C4-2B (cell line): Measurements from ENCODE around the gene TSPAN18.

ENCODE experiments used
- ZFX ChIP-seq: fragments of 450-650 bp; IDR thresholded peaks from 2 replicates; pipeline ENCODE4 v1.6.1; 2017
- TF ChIP-seq, protein P1 (sequence below): fragments of 450-650 bp; conservative IDR thresholded peaks from 2 replicates; pipeline ENCODE4 v1.5.1; 2017; ENCODE audit warnings: mild to moderate bottlenecking

DNA sequence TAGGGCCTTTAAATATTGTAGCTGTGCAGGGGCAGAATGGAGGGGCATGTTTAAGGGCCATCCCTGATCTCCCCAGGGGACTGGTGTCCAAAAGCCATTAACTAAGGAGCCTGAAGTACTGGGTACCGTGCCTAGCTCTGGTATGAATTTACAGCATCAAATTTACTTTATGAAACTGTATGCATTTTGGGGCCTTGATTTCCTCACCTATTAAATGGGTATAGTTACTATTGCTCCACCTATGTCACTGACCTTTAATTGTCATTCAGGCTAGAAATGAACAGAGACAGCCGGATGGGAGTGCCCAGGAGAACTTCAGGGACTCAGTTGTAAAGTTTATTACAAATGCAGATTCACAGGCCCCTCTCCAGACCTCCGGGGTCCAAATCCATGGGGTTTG is 235.7 kb downstream of the TSPAN18 start:
- TF ChIP-seq, protein P1, sequence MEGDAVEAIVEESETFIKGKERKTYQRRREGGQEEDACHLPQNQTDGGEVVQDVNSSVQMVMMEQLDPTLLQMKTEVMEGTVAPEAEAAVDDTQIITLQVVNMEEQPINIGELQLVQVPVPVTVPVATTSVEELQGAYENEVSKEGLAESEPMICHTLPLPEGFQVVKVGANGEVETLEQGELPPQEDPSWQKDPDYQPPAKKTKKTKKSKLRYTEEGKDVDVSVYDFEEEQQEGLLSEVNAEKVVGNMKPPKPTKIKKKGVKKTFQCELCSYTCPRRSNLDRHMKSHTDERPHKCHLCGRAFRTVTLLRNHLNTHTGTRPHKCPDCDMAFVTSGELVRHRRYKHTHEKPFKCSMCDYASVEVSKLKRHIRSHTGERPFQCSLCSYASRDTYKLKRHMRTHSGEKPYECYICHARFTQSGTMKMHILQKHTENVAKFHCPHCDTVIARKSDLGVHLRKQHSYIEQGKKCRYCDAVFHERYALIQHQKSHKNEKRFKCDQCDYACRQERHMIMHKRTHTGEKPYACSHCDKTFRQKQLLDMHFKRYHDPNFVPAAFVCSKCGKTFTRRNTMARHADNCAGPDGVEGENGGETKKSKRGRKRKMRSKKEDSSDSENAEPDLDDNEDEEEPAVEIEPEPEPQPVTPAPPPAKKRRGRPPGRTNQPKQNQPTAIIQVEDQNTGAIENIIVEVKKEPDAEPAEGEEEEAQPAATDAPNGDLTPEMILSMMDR, result no peak
- no peak for TF ChIP-seq ZFX
